ENCODE results near the gene KDSR.

Gene KDSR

DNA sequence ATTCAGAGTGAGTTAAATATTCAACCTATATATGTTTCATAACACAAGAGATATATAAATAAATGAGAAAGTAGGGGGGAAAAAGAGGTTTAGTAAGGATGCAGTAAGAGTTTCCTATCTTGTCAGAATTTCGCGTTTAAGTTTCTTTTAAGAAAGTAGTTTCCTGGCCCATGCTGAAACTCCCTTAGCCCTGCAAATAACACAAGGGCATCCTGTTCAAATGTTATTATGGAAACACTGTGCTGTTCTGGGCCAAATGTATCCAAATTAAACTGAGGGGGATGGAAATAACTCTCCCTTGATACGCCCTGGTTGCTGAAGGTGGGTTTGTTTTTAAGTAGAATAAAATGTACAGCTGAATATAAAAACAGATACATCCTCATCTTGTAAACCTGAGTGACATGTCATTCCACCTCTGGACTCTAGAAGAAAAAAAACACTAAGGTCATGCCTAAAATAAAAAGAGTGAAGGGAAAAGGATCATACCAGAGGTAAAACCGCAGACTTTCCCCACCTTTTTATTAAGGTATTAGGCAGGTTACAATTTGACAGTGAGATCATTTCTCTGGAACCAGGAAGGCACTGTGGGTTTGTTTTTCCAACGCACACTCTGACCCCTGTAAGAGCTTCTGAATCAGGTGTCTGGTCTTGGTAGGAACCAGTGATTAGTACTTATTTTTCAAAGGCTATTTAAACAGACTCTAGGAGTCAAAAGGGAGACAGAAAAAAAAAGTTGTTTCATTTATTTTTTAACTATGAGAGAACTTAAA is 64.2 kb downstream of the KDSR start:
- no peak for DNase-seq

DNA sequence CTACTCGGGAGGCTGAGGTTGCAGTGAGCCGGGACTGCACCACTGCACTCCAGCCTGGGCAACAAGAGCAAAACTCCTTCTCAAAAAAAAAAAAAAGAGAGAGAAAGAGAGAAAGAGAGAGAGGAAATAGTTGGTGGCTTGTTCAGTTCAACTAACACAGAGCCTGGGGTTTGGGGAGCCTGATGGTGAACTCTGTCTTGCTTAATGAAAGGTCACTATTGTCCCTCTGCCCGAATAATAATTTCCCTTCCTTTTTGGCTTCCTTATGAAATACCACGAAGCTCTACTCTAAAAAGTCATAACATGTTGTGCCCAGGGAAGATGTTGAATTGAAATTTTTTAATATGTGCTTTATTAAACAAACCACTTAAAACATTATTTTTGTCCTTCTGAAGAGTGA is 64.8 kb downstream of the KDSR start:
- no peak for DNase-seq

DNA sequence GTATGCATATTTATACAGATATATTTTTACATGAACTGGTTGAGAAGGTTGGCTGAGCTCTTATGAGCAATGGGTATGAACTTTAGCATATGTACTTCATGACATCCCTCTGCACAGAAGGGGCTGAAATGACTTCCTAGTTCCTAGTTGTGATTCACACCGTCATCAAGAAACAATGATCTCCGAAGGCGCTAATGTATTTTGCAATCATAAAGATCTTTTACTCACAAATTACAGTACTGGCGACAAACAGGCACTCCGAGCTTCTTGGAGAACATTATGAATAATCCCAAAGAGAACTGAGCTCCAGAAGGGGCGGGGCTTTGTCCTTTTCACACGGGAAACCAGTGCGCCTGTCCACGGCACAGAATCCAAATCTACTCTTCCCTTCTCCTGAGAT is 65.6 kb downstream of the KDSR start:
- DNase-seq = no peak

DNA sequence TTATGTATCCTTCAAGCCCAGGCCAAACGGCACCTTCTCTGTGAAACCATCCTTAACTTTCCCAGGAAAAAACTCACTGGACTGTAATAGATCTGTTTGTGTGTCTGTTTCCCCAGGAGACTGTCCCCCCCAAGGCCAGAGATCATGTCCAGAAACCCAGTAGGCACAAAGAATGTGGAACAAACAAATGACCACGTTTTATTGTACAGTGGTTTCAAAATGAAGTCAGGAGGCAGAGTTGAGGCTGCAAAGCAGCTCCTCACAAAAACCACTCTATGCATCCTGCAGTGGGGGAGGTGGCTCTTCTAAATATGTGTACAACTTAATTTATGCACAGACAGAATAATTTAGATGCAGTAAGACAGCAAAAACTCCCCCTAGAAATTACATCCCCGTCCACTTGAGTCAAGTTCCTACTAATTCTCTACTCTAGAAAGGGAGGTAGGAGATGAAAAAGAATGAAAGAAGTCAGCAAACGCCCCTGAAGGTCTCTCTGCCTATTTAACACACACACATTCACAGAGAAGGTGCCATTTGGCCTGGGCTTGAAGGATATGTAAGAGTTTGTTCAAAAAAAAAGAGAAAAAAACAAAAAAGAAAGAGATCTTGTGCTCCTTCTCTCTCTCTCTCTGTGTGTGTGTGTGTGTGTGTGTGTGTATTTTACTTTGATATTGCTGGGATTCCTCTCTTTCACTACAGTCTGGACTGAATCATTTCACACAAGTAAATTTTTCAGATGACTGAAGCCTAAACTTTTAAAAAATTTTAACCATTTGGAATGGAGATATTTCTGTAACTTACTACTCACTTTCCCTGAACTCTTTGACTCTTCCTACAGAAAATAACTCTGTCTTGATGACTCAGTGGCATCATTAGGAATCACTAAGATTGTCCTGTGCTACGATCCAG is 66.9 kb downstream of the KDSR start:
- DNase-seq = no peak

DNA sequence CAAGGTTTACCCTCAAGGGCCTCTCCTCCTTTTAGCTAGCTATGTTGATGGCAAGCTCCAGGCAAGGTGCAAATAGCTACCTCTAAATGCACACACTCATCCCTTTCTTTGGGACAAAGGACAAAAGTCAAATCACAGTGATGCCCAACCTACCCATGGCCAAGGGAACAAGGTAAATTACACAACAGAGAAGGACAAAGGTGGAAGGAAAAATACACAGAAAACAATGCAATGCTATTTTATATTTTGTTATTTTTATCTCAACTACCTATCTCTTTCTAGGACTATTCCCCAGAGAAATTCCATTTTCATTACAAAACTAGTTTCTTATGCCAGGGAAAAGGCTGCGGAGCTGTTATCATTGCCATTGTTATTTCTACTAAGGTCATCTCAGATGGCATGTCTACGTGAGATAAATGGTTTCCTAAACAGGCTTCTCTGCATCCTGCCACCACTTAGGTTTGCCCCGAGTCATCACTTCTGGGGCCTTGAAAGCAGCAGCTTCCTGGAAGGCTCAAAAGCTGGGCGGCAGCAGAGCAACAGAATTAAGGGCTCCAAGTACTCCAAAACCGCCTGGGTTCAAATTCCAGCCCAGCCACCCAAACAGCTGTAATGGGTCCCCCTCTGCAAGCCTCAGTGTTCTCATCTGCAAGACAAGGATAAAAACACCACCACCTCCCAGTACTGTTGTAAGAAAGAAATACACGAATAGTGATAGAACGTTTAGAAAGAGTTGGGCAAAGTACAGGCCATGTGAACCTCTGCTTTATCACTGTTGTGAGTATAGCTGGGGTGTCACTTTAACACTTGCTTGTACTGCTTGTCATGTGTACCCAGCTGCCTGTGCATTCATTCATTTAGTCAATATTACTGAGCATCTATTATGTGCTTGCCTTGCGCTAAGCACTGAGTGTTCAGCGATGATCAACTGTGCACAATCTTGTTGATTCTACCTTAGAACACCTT is 68.3 kb downstream of the KDSR start:
- DNase-seq = no peak

DNA sequence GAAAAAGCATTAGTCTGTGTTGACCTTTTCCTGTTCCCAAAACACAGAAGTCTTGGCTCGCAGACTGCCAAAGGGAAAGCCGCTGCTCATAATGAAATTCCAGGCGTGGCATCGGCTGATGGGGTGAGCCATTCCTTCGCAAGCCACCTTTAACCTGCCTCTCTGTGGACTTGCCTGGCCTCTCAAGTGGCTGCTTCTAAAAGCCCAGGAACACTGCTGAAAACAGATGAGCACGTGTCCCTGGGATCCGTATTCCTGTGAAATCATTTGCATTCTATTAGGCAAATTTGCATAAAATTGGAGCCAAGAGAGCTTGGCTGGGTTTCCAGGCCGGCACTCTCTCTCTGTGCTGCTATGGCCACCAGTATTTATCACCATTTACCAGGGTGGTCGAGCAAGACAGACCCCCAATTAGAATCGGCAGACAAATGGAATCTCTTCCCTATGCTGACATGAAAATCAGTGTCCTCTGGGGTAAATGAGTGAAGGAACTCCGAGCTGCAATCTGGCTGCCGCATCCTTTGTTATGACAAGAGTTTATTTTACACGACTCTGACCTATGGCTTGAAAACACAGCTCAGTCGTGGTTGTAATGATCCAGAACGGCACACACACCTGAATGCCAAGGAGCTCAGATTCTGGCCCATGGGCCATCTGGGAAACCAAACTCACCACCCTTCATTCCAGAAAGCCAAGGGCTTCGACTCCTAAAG is 69.2 kb downstream of the KDSR start:
- DNase-seq = no peak

DNA sequence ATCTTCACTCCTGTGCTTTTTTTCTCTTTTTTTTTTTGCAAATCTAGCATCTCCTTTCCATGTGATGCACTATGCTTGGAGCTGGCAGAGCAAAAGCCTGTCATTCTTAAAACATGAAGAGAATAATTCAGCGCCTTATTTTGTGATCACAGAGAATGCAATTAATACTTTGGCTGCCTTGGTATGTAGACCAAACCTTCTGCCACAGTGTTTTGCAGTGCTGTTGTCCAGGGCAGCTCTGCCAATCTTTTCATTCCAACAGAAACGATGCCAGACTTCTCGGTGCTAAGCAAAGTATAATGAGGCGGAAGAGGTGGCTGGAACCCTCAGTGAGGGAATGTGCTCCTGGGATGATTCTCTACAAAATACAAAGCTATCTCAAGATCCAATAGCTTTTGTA is 73.1 kb downstream of the KDSR start:
- DNase-seq = no peak

DNA sequence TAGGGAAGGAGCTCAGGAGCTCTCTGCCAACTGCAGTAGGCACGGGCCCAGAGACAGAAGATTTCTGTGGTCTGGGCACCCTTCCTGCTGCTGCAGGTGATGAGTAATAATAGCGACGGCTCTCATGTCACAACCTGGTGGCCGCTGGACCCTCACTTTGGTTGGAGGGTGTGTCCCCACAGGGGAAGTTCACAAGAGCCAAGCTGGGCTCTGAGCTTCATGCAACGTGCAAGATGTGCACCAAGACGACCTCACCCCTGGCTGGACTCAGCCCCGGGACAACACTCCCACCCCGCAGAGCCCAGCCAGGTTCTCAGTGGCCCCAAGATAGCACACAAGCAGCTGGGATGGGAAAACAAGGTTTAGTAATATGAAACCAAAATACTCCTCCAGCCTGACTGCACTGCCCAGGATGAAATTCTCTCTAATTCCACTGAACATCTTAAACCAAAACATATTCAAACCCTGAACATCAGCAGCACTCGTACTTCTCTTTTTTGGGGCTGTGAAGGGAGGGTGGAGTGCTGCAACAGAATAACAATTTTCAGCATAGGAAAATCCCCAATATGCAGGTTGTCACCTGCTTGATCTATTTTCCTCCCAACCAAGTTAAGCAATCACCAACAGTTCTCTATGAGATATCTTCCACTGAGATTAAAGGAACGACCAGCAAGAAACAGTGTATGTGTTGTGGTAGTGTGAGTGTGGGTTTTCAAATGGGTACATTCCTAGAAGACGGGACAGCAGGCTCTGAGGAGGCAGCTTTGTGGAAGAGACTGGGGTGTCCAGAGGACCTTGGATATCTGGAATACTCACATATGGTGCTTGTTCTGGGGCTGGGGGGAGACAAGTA is 73.9 kb downstream of the KDSR start:
- no peak for DNase-seq

DNA sequence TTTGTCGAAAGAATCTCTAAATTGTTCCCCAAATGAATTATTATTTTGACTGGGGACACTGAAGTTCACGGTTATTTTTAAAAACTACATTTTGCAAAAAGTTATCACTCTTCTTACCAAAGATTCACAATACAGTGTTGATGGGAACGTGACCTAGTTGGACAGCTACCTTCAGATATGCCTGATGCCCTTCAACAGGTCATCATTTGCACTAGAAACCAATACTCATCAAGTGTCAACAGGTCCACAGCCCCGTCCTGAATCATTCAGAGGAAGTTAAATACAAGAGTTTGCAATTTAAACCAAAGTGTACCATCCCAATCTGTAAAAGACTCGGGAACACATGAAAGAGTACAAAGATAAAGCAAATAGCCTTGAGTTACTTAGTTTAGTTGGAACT is 75.7 kb downstream of the KDSR start:
- no peak for DNase-seq

DNA sequence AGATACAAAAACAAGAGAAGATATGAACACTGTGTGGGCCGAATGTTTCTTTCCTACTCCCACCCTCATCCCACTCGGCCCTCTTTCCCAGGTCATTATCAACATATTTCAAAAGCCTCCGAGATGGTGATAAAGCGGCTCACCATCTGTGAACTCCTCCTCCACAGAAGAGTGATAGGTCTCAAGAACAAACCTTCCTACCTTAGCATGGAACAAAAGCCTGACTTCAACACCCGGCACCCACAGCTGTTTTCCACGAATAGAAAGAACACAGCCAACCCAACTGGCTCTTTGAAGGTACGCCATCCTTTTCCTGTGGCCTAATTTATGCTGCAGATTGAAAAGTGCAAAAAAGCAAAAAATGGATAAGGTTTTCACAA is 76.2 kb downstream of the KDSR start:
- no peak for DNase-seq

DNA sequence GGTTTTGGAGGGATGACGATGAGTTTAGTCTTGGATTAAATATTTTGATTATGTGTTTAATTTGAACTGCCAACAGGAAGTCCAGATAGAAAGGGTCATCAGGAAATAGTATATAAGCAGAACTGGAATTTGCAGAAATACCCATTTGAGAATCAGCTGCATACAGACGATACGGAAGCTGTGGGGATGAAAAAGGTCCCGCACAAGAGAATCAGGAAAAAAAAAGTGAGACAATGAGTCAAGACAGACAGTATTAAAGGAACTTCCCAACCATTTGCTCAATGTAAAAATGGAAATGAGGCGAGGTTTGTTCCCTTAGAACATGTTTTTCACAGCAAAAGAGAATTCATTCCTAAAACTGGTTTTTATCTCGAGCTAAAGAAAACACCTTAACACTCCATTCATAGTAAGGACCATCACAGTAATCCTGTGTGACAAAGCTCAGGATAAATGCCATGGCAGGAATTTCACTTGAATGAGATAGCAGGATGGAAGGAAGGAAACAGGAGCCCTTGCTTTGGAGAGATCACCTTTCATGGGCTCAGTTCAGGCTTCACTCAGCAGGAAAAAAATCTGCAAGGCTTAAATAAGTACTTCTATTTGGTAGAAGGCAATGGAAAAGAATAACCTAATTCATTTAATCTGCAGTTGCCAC is 76.7 kb downstream of the KDSR start:
- no peak for DNase-seq

DNA sequence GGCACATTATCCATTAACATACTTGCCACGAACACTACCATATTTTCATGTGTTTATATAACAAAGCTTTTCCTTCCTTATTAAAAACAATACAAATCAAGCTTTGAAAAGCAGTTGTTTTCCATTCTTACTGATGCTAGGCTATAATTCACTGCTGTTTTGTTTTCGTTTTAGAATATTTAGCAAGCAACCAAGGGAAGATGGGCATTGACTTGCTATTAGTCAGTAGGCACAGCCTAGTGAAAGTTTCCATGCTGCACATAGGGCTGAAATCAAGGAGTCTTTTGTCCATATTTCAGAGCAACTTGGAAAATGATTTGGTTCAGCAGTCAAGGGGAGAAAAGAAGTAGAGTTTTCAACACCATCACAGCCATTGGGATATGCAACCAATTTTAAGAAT is 78.7 kb downstream of the KDSR start:
- DNase-seq = no peak

DNA sequence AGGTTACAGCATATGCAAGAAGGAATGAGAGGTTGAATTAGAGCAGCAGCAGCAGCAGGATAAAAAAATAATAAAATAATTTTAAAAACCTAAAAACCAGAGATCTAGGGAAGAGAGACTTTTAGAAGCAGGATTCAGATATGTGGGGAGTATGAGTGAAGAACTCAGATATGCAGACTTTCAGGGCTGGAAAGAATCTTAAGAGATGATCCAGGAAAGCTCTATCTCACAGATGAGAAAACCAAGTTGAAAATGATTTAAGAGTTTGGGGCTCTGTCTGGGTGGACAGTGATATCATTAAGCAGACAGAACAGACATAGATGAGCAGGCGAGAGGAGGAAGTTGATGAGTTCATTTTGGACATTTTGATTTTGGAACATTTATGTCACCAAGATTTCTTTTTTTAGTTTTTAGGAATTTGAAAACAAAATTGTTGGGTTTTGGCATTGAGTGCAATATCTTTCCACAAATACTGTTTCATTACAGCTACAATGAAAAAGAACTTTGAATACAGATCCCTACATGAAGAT is 79.2 kb downstream of the KDSR start:
- DNase-seq = no peak

DNA sequence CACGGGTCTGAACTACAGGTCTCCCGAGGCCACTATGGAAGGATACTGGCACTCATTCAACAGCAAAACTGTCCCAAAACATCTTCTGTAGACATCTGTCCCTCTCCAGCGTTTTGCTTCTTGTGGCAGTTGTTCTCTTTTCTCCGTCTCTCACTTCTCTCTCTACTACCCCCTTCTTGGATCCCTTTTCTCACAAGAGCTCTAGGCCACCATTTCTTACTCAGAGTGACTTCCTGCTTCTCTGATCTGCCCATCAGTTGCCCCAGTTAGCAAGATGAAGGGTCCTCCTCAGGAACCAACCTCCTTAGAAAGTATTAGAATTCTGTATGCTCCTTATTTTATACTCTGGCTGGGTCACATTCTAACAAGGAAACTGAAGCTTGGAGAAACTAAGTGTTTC is 80.1 kb downstream of the KDSR start:
- no peak for DNase-seq

DNA sequence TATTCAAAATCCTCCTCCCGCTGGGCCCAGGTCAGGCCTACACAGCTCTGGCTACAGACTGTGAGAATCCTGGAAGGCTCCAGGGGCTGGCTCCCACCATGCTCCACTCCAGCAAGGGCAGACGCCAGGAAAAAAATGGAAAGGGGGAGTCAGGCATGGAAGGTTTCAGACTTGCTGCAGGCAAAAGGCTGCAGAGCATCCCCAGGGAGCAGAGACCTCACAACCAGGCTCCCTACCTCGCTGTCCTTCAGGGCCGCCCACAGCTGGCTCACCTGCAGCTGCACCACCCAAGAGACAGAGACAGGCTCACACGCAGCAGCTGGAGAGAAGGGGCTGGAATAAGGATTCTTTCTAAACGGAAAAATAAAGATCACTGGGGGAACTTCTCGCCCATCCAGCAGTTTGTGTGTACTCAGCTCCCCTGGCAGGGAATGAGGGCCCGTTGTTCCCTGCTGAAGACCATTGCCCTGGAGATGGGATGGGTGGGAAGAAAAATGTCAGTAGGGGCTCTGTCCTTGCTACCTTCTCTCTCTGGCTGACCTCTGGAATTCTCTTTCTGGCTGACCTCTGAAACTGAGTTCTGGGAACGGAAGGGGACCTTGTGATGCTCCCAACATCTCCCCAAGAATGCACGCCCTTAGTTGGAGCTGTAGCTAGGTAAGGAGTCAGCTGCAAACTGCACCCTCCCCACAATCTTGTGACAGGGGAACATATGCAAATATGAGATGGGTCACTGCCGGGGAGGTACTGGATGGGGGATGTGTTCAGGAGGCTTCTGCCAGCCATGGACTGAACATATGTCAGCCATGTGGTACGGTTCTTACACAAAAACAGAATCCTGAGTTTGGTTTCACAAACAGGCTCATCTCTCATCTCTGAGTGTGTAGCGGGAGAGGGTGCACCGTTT is 81.9 kb downstream of the KDSR start:
- DNase-seq = no peak

DNA sequence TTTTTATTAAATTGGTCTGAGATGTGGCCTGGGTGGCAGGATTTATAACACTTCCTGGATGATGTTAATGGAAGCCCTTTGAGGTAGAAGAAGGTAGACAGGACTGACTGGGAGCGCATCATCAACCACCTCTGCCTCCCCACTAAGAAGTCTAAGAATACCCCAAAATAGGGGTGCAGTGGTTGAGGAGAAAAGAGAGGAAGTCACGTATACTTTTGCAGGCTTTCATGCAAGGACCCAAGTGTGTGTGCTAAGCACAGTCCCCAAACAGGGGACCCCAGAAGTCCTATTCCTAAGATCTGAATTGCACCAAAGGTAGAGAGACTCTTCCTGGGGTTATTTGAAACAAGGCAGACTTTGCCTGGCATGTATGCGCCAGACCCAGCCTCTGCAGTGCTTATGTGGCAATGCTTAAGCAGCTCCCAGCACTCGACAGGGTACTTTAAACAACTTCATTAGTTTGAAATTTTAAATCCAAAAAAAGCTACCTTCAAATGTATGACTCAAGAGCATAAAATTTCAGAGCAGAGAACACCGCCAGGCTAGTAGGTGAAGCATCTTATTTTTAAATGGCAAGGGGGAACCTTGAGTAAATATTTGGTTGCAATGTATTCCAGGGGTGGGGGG is 82.7 kb downstream of the KDSR start:
- DNase-seq = no peak

DNA sequence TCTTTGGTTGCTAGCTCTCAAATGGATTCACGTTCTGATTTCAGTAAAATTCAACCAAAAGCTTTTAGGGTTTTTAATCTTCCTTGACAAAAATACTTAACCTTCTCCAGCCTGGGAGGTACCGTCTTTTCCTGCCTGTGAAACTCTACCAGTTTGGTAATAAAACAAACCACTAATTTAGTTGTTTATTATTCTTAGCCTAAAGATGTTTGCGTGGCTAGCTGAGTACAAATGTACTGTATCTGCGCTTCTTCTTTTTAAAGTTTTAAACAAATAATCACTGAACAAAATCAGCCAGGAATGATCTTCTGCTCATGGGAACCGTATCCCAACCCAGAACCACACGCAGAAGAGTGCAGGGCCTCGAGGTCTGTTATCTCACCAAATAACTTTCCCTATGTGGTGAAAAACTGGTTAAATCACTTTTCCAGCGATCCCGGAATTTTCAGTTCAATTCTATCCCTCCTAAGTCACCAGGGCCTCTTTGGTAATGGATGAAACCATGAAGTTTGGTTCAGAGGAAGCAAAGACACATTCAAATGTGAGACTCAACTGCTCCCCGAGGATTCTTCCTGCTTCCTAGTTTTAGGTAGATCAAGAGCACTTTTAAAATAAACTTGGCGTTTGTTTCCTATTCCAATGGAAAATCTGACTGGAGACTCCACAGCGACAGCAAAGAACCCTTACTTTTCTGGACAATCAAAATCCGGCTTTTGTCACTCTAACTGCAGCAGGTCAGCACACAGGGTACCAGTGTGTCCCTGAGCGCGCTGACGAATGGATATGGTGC is 83.5 kb downstream of the KDSR start:
- DNase-seq = no peak

DNA sequence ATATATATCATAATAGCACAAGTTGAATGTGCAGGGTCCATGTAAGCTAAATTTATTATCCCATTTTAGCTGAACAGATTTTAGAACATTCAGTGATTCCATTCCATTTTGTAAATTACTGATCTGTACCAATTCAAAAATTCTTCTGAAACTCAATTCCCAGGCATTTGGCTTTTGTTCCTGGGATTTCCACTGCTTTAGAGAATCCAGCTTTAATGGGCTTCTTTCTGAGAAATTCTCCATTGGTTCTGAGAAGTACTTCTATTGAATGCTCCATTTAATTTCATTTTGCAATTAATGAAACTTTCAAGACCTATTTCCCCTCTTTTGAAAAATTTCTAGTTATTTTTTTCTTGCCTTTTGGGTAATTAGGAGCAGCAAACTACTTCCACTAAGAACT is 84.2 kb downstream of the KDSR start:
- no peak for DNase-seq

Measured in stimulated activated CD4-positive, alpha-beta T cell treated with anti-CD3 and anti-CD28 coated beads, Interleukin-12 subunit alpha, Interleukin-12 subunit beta, amount 100 ng/mL, for 4 hours (primary cell).